ENCODE data around the gene ZNF683. TPM values are rescaled to one million over a fixed set of nuclear protein-coding genes. Genes with fewer than 3 reads are reported as not detected.
A peak's percentile ranks its signal among the peaks of the same experiment; 100 is the strongest.
"Not testable (repeated sequence)": the region's sequence is repeated elsewhere in the genome, so short reads cannot be mapped to it uniquely, and the experiment has no call there.

Gene ZNF683
- total RNA-seq, 1 donor from 2014 or later = not detected

DNA sequence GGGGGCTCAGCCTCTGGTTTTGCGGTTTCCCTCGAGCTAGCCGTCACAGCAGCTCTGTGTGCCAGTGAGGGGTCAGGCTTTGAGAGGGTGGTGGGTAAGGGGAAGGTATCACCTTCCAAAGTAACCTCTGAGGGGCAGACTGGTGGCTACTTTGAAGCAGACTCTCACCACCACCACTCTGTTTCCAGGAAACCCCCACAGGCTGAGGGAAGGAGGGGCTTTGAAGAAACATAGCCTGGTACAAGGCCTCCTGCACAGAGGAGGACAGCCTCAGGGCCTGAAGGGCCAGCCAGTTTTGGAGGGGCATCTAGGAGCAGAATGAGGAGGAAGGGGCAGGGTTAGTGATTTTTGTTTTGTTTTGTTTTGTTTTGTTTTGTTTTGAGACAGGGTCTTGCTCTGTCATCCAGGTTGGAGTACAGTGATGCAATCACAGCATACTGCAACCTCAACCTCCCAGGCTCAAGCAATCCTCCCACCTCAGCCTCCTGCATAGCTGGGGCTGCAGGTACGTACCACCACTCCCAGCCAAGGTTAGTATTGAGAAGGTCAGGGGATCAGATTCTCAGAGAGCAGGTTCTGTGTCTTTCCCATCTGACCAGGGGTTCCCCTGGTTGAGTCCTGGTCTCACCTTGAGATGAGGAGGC, 17.2 kb upstream of the ZNF683 start:
- Histone ChIP-seq H3K4me3 (ENCODE audit: low read depth, low read length) (no peak overlapping the region), H3K36me3 (ENCODE audit: control insufficient read depth, insufficient read depth, low read length) (no peaks in the 10 kb centered on the region), H3K27me3 (ENCODE audit: control insufficient read depth, insufficient read depth, low read length) (no peaks in the 10 kb centered on the region)
- FAIRE-seq (no peak), DNase-seq (ENCODE audit: low read depth) (no peak)
- TF ChIP-seq, protein P1, sequence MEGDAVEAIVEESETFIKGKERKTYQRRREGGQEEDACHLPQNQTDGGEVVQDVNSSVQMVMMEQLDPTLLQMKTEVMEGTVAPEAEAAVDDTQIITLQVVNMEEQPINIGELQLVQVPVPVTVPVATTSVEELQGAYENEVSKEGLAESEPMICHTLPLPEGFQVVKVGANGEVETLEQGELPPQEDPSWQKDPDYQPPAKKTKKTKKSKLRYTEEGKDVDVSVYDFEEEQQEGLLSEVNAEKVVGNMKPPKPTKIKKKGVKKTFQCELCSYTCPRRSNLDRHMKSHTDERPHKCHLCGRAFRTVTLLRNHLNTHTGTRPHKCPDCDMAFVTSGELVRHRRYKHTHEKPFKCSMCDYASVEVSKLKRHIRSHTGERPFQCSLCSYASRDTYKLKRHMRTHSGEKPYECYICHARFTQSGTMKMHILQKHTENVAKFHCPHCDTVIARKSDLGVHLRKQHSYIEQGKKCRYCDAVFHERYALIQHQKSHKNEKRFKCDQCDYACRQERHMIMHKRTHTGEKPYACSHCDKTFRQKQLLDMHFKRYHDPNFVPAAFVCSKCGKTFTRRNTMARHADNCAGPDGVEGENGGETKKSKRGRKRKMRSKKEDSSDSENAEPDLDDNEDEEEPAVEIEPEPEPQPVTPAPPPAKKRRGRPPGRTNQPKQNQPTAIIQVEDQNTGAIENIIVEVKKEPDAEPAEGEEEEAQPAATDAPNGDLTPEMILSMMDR (IDR thresholded peaks at IDR 0.05; ENCODE audit: insufficient read depth, low read length, severe bottlenecking) = no peak

DNA sequence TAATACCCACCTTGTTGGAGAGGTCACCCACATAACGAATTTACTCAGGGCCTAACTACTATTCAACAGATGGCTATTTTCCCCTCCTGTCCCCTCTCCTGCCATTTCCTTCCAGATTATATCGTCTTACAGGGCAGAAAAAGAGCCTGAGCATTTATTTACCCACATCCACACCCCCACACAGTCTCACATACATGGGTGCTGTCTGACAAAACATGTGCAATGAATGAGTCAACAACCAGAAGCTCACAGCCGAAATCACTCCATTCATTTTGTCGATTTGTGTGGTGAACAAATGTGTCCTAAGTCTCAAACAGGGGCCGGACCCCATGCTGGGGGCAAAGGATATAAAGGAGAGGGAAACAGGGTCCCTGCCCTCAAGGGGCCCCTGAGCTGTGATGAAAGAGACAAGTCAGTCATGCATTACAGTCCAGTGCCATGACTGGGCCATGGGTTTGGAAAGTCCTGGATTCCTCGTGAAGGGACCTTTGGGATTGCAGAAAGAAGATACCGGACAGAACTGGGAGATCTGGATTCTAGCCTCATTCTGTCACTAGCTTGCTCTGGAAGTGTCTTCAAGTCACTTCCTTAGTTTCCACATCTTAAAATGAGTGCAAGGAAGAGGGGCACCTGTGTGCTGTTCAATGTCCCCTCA, 16.4 kb upstream of the ZNF683 start:
- TF ChIP-seq, protein P1 (IDR thresholded peaks at IDR 0.05; ENCODE audit: insufficient read depth, low read length, severe bottlenecking) = no peak
- no peak overlapping the region for H3K4me3 ChIP-seq (ENCODE audit: low read depth, low read length)
- FAIRE-seq (no peak), DNase-seq (ENCODE audit: low read depth) (peak; percentile 72)
- no peaks in the 10 kb centered on the region for H3K36me3 ChIP-seq (ENCODE audit: control insufficient read depth, insufficient read depth, low read length)
- no peaks in the 10 kb centered on the region for H3K27me3 ChIP-seq (ENCODE audit: control insufficient read depth, insufficient read depth, low read length)

DNA sequence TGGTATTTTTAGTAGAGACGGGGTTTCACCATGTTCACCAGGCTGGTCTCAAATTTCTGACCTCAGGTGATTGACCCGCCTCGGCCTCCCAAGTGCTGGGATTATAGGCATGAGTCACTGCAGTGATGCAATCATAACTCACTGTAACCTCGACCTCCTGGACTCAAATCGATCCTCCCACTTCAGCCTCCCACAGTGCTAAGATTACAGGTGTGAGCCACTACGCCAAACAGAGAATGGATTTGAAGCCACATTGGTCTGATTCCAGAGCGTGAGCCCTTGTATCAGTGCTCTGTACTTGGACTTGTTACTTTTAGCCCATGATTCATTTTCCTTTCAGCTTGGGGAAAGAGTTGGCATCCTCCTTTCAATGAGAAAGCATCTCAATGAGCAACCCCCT, 14.9 kb upstream of the ZNF683 start:
- Histone ChIP-seq H3K27me3 (ENCODE audit: control insufficient read depth, insufficient read depth, low read length) (no peaks in the 10 kb centered on the region), H3K4me3 (ENCODE audit: low read depth, low read length) (no peak overlapping the region), H3K36me3 (ENCODE audit: control insufficient read depth, insufficient read depth, low read length) (no peaks in the 10 kb centered on the region)
- FAIRE-seq = no peak
- DNase-seq (ENCODE audit: low read depth) = peak; percentile 80
- TF ChIP-seq, protein P1 (IDR thresholded peaks at IDR 0.05; ENCODE audit: insufficient read depth, low read length, severe bottlenecking) = no peak

DNA sequence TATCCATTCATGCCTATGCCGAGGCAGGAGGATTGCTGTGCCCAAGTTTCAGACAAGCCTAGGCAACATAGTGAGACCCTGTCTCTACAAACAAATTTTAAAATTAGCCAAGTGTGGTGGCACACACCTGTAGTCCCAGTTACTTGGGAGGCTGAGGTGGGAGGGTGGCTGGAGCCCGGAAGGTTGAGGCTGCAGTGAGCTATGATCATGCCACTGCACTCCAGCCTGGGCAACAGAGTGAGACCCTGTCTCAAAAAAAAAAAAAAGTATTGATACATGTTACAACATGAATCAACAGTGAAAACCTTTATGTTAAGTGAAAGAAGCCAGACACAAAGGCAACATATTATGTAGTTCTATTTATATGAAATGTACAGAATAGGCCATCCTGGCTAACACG, 12.5 kb upstream of the ZNF683 start:
- not testable (repeated sequence) for H3K27me3 ChIP-seq (ENCODE audit: control insufficient read depth, insufficient read depth, low read length)

DNA sequence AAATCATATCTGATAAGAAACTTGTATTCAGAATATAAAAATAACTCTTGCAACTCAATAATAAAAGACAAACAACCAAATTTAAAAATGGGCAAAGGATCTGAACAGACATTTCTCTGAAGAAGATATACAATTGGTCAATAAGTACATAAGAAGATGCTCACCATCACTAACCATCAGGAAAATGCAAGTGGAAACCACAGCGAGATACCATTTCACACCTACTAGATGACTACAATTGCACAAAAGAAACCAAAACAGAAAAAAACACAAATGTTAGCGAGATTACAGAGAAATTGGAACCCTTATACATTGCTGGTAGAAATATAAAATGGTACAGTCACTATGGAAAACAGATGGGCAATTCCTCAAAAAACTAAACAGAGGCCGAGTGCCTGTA, 11.5 kb upstream of the ZNF683 start:
- TF ChIP-seq, protein P1 (IDR thresholded peaks at IDR 0.05; ENCODE audit: insufficient read depth, low read length, severe bottlenecking) = no peak
- no peak for FAIRE-seq
- Histone ChIP-seq H3K4me3 (ENCODE audit: low read depth, low read length) (no peak overlapping the region), H3K36me3 (ENCODE audit: control insufficient read depth, insufficient read depth, low read length) (no peaks in the 10 kb centered on the region), H3K27me3 (ENCODE audit: control insufficient read depth, insufficient read depth, low read length) (no peaks in the 10 kb centered on the region)
- no peak for DNase-seq (ENCODE audit: low read depth)

More for the DNA sequence above, 12.5 kb upstream of the ZNF683 start:
- not testable (repeated sequence) for FAIRE-seq; H3K4me3 ChIP-seq (ENCODE audit: low read depth, low read length); H3K36me3 ChIP-seq (ENCODE audit: control insufficient read depth, insufficient read depth, low read length); DNase-seq (ENCODE audit: low read depth)

DNA sequence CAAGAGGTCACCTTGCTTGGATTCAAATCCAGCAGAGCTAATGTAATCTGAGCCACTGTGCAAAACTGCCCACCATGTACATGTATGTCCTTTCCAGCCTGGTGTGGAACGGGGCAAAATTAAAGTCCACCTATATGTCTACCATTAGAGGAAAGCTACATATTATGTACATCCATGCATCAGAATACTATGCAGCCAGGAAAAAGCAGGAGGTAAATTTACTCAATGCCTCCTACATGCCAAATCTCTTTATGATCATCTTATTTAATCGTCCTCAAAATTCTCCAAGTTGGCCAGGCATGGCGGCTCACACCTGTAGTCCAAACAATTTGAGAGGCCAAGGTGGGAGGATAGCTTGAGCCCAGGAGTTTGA, 6.3 kb upstream of the ZNF683 start:
- no peak for FAIRE-seq
- Histone ChIP-seq H3K27me3 (ENCODE audit: control insufficient read depth, insufficient read depth, low read length) (no peaks in the 10 kb centered on the region), H3K36me3 (ENCODE audit: control insufficient read depth, insufficient read depth, low read length) (no peaks in the 10 kb centered on the region), H3K4me3 (ENCODE audit: low read depth, low read length) (no peak overlapping the region)
- no peak for DNase-seq (ENCODE audit: low read depth)
- TF ChIP-seq, protein P1 (IDR thresholded peaks at IDR 0.05; ENCODE audit: insufficient read depth, low read length, severe bottlenecking) = no peak

Measured in bronchial epithelial cell (primary cell).